ENCODE measurements around the gene NEURL4.

- no peak for TF ChIP-seq POLR2A (IDR thresholded peaks at IDR 0.05; ENCODE audit: low read depth, low read length)
- no peak for TF ChIP-seq POLR2AphosphoS5 (IDR thresholded peaks at IDR 0.05; ENCODE audit: low read depth, low read length)
- TF ChIP-seq TAF1 (IDR thresholded peaks at IDR 0.05; ENCODE audit: borderline replicate concordance, low read depth, low read length): no peak
Observed at GRCh38 chr17:7367083-7367482, 37.9 kb upstream of the NEURL4 start.
